Measurements from ENCODE around the gene ACAA1. TPM values are rescaled to one million over a fixed set of nuclear protein-coding genes. Genes with fewer than 3 reads are reported as not detected.

Gene ACAA1
- total and polyA plus RNA-seq, 2 of the 13 experiments (the other 11 are each of a cell fraction or from before 2014, with no cell fraction given), result 60.8 to 188 TPM

GRCh38 chr3:38138349-38139190 lies 1.6 kb upstream of the ACAA1 start, which contains the start of gene MYD88 (continued):
- no peak for TF ChIP-seq MNT (IDR thresholded peaks at IDR 0.05)
- TF ChIP-seq ZNF788 (CRISPR knock-in tag; IDR thresholded peaks at IDR 0.05; ENCODE audit: borderline replicate concordance), result peak; percentile 38; the same call in 1 of the 2 replicates
- no peak for TF ChIP-seq REPIN1 (CRISPR knock-in tag; IDR thresholded peaks at IDR 0.05; ENCODE audit: borderline replicate concordance, low read depth)
- TF ChIP-seq TGIF2 (CRISPR knock-in tag; IDR thresholded peaks at IDR 0.05), result peak; percentile 26; the same call in 1 of the 2 replicates
- no peak for TF ChIP-seq HNF1A (IDR thresholded peaks at IDR 0.05; ENCODE audit: low read depth)
- peak; percentile 16; the same call in 1 of the 2 replicates for TF ChIP-seq HNF1A (CRISPR knock-in tag; IDR thresholded peaks at IDR 0.05; ENCODE audit: borderline replicate concordance)
- peak; percentile 46; the same call in 1 of the 2 replicates for TF ChIP-seq MED13 (CRISPR knock-in tag; IDR thresholded peaks at IDR 0.05)
- TF ChIP-seq ZNF644 (CRISPR knock-in tag; IDR thresholded peaks at IDR 0.05; ENCODE audit: low read depth), result no peak
- TF ChIP-seq KLF15 (CRISPR knock-in tag; IDR thresholded peaks at IDR 0.05; ENCODE audit: borderline replicate concordance), result no peak; the same call in 1 of the 2 replicates
- TF ChIP-seq, protein P1, sequence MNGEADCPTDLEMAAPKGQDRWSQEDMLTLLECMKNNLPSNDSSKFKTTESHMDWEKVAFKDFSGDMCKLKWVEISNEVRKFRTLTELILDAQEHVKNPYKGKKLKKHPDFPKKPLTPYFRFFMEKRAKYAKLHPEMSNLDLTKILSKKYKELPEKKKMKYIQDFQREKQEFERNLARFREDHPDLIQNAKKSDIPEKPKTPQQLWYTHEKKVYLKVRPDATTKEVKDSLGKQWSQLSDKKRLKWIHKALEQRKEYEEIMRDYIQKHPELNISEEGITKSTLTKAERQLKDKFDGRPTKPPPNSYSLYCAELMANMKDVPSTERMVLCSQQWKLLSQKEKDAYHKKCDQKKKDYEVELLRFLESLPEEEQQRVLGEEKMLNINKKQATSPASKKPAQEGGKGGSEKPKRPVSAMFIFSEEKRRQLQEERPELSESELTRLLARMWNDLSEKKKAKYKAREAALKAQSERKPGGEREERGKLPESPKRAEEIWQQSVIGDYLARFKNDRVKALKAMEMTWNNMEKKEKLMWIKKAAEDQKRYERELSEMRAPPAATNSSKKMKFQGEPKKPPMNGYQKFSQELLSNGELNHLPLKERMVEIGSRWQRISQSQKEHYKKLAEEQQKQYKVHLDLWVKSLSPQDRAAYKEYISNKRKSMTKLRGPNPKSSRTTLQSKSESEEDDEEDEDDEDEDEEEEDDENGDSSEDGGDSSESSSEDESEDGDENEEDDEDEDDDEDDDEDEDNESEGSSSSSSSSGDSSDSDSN (CRISPR knock-in tag; IDR thresholded peaks at IDR 0.05), result peak; percentile 97
- TF ChIP-seq FOXP1 (IDR thresholded peaks at IDR 0.05), result no peak
- TF ChIP-seq FOXP1 (CRISPR knock-in tag; IDR thresholded peaks at IDR 0.05), result no peak
- TF ChIP-seq MYNN (CRISPR knock-in tag; IDR thresholded peaks at IDR 0.05; ENCODE audit: low read depth), result no peak; the same call in 1 of the 2 replicates
- no peak for TF ChIP-seq REXO4 (CRISPR knock-in tag; IDR thresholded peaks at IDR 0.05; ENCODE audit: borderline replicate concordance)
- TF ChIP-seq, protein P2, sequence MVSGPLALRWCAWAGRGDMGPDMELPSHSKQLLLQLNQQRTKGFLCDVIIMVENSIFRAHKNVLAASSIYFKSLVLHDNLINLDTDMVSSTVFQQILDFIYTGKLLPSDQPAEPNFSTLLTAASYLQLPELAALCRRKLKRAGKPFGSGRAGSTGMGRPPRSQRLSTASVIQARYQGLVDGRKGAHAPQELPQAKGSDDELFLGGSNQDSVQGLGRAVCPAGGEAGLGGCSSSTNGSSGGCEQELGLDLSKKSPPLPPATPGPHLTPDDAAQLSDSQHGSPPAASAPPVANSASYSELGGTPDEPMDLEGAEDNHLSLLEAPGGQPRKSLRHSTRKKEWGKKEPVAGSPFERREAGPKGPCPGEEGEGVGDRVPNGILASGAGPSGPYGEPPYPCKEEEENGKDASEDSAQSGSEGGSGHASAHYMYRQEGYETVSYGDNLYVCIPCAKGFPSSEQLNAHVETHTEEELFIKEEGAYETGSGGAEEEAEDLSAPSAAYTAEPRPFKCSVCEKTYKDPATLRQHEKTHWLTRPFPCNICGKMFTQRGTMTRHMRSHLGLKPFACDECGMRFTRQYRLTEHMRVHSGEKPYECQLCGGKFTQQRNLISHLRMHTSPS (CRISPR knock-in tag; IDR thresholded peaks at IDR 0.05; ENCODE audit: low read depth), result no peak
